Astrocyte of the hippocampus (primary cell): ENCODE data around the gene HLCS.

Source experiments
- DNase-seq: peaks from one replicate; pipeline ENCODE4 v3.0.0; 2011; ENCODE audit warnings: low read depth, low spot score

HLCS gene

DNA sequence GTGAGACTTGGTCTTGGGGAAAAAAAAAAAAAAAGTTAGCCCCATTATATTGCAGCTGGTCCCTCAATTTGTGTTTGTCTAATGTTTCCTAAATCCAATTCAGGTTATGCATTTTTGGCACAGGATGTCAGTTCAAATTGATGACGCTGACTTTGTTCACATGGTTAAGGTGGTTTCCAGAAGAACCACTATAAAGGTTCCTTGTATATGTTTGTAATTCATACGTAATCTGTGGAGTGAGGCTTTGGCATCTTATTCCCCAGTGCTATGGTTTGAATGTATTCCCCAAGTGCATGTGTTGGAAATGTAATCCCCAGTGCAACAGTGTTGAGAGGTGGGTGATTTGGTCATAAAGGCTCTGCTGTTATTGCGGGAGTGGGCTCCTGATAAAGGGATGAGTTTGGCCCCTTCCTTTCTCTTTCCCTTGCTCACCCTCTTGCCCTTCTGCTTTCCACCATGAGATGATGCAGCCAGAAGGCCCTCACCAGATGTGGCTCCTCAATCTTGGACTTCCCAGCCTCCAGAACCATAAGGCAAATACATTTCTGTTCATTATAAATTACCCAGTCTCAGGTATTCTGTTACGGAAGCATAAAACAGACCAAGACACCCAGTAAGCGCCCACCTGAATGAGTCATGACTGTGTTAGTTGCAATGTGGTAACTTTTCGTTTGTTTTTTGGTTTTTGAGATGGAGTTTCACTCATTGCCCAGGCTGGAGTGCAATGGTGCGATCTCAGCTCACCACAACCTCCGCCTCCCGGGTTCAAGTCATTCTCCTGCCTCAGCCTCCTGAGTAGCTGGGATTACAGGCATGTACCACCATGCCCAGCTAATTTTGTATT lies 19.5 kb upstream of the HLCS start:
- no peak for DNase-seq

DNA sequence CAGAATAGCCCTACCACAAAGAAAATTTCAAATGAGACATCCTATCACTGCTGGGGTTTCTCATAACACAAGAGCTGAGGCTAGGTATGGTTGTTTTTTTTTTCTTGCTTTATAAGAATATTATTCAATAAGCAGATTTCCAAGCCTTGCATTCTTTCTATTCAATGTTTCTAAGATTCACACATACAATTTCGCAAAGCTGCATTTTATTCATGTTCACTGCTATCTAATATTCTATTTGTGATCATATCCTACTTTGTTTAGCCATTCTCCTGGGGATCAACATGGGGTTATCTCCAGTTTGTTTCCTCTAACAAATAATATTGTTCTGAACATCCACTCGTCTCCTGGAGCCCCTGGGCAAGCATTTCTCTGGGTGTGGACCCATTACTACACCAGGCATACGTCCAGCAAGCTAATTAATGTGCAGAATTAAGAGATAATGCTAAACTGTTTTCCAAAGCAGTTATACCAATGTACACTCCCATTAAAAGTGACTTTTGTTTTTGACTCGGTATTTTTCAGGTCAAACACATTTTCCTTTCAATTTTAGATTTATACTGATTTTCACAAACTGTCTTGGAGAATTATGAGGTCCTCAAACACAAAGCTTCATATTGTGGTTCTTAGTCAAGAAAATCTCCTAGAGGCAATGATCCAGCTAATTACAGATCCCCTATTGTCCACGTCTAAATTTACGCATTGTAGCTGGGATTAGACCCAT lies 15.7 kb upstream of the HLCS start:
- no peak for DNase-seq

DNA sequence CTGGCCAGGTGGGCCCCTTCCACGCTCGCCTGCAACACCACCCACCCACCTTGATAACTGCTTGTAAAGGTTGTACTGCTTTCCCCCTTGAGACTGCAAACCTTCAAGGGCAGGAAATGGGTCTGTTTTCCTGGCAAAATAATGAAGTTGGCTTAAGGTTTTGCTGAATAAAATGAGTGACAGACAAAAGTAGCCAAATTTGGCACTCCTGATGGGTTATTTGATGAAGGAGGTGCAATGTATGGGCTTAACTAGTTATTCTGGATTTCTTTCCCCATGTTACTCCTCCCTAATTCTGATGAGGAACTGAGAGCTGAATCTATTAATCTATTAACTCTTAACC lies 14.6 kb upstream of the HLCS start:
- no peak for DNase-seq

DNA sequence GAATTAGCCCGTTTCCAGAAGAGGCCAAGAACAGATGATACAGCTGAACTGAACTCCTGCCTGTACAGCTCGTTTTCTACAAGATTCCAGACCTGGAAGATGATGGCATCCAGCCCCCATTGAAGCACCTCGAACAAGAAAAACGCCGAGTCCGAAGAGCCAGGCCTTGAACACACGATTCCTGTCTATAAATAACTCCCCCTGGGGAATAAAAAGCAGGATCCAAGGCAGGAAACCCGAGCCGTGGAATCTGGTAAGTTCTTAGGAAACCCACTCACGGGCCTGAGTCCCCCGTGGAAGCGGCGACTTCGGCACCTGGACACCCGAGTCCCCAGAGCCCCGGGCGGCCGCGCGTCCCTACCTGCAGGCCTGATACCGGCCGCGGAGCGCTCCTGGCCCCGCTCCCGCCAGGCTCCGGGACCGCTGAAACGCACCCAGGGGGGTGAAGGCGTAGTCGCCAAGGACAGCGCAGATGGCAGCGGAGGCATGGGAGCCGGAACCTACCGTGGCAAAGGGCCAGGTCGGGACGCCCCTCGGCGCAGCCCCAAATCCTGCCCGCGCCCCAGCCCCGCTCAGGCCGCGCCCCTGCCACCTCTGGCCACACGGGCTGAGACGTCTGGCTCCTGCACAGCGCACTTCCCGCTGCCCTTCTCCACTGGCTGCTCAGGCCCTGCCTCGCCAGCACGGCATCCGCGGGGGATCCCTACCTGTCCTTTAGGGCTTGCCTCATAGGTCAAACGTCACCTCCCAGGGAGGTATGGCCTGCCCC lies 14.0 kb upstream of the HLCS start:
- peak; percentile 44 for DNase-seq

DNA sequence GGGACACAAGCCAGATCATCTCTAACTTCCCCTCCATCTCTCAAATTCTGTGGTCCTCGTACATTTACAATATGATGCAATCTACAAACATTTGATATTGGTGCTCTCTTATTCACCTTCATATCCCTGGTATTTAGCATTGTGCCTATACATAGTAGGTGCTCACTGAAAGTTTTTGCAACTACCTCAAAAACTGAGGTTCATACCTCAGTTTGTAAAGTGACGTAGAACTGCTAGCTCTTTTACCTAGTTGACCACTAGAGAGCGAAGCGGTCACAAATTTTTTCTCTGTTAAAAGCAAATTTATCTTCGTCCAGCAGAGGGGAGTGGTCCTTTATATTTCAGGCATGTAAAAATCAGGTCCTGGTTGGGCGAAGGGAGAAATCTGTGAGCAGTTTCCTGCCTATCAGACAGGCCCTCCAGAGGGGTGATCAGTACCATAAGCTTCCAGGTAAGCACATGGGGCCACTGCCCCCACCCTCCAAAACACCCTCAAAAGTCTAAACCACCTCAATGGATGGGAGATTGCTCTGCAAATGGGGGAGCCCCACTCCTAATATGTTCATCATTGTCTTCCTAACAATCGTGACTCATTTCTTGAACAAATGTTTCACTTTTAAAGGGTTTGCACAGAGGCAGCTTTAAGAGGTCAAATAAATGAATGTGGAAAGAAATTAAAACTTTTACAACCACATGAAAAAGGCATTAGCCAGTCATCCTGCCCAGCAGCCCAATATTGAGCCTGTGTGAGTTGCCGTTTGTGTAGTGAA lies 10.6 kb upstream of the HLCS start:
- peak; percentile 85 for DNase-seq

DNA sequence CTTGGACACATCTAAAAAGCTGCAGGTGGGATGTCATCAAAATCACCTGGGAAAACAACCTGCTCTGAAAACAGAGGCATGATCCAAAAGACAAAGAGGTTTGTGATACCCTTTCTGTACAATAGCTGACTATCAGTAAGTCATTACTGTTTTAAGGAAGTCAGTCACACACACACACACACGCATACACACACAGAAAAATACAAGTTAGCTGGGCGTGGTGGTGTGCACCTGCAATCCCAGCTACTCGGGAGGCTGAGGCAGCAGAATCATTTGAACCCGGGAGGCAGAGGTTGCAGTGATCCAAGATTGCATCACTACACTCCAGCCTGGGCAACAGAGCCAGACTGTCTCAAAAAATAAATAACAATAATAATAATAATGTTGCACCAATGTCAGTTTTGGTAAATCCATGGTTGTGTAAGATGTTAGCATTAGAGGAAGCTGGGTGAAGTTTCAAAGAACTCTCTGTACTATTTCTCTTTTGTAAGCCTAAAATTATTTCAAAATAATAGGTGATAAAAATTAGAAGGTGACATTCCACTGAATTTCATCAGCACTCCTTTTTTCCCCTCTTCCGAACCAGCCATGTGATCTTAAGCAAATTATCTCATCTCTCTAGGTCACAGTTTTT lies 9.9 kb upstream of the HLCS start:
- no peak for DNase-seq

DNA sequence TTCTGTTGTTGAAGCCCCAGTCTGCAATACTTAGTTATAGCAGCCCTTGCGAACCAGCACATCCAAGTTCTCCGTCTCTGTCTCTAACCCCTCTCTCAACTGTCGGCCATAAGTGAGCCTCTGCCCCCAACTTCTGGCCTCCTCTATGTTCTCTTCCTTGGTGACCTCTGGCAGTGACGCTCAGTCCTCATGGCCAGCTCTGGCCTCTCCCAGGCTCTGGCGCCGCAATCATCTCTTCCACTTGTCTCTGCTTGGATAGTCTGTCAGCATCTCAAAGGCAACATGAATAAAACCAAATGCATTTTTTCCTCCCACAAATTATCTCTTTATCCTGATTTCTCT lies 8.4 kb upstream of the HLCS start:
- DNase-seq, result no peak

DNA sequence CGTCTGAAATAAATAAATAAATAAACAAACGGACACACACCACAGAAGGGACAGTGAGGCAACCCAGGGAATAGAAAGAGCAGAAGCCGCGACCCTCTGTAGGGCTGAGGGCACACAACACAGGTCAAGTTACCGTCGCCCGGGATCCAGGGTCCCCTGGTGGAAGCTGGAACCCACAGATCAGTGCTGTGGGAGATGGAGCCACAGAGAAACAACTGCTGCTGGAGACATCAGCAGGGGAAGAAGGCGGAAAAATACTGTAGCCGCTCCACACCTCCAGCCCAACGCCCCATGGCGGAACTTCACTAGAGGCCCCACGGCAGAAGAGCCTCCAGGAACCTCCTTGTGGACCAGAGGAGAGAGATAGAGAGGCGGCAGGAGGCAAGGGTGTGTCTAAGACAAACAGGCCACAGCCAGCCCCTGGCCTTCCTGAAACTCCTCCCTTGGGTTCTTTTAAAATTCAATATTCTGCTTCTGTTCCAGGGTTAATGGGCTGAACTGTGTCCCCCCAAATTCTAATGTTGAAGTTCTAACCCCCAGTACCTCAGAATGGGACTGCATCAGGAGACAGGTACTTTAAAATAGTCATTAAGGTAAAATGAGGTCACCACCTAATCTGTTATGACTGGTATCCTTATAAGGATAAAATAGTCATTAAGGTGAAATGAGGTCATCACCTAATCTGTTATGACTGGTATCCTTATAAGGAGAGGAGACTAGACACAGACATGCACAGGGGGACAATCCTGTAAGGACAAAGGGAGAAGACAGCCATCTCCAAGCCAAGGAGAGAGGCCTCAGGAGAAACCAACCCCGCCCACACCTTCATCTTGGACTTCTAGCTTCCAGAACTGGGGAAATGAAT lies 7.7 kb upstream of the HLCS start:
- DNase-seq, result no peak

DNA sequence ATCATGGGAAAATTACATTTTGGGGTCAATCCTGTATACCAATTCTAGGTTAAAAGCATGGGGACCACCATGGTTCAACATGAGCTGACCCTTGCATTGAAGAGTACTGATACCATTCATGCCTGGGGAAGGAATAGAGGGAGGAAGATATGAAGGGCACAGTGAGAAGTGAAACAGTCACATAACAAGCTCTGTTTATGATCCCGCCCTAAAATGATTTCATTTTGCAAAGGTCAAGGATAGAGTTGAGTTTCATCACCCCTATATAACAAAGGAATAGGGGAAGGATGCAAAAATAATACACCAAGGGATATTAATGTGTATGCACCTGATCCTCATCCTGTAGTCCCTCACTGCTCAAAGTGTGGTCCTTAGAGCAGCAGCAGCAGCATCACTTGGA lies 2.5 kb upstream of the HLCS start:
- no peak for DNase-seq

DNA sequence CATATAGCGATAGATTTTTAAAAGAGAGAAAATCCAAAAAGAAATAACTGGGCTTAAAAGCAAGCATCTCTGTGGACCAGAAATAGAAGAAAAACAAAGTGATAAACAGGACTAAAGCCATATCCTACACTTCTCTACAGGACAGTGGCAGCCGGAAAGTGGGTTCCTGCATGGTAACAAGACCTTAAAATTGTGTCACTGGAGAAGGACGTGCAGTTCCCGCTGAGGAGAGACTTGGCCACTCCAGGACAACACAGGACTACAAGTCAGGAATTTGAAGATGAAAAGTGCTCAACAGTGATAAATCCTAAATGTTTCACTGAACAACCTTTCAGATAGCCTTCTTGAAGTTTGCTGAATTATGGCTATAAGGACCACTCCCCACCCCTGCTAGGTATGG lies 1.9 kb upstream of the HLCS start:
- DNase-seq, result no peak

DNA sequence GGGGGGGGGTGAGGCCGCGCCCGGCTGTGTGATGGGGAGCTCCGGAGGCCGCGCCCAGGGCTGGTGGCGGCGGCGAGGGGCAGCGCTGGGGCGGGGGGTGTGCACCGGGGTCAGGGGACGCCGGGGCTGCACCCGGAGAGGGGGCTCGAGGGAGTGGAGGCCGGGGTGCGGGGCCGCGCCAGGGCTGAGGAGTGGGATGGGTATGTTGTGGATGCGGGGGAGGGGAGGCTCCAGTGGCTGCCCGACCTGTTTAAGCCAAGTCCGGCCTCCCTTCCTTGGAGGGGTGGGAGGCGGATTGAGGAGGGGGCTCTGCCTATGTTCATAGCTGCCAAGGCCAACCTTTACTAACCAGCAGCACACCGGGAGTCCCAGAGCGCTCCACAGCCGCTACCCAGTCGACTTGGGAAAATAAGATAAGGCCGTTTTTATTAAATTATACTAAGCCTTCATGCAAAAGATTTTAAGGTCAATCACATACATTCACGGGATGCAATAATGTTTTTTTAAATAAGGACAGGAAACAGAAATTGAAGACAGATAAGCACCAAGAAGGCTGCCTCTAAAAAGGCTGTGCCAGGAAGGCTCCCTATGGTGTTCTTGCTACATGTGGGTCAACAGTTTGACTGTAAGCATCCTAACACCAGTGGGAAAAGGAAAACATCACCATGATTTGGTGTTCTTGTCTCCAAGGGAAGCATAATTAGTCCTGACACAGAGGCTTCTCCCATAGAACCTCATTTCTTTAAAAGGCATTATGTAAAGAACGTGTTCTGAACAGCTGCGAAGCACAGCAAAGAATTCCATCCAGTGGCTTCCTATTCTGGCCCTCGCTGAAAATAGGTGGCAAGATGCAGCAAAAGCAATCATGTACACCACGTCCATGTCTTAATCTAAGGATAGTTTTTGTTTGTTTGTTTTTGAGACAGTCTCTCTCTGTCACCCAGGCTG lies 626 bp upstream of the HLCS start:
- no peak for DNase-seq

DNA sequence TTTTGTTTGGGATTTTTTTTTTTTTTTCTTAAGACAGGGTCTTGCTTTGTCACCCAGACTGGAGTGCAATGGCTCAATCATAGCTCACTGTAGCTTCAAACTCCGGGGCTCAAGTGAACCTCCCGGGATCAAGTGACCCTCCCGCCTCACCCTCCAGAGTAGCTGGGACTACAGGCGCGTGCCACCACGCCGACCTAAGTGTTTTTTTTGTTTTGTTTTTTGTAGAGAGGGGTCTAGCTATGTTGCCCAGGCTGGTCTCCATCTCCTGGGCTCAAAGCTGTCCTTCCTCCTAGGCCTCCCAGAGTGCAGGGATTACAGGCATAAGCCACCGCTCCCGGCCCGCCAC lies 776 bp downstream of the HLCS start:
- no peak for DNase-seq

DNA sequence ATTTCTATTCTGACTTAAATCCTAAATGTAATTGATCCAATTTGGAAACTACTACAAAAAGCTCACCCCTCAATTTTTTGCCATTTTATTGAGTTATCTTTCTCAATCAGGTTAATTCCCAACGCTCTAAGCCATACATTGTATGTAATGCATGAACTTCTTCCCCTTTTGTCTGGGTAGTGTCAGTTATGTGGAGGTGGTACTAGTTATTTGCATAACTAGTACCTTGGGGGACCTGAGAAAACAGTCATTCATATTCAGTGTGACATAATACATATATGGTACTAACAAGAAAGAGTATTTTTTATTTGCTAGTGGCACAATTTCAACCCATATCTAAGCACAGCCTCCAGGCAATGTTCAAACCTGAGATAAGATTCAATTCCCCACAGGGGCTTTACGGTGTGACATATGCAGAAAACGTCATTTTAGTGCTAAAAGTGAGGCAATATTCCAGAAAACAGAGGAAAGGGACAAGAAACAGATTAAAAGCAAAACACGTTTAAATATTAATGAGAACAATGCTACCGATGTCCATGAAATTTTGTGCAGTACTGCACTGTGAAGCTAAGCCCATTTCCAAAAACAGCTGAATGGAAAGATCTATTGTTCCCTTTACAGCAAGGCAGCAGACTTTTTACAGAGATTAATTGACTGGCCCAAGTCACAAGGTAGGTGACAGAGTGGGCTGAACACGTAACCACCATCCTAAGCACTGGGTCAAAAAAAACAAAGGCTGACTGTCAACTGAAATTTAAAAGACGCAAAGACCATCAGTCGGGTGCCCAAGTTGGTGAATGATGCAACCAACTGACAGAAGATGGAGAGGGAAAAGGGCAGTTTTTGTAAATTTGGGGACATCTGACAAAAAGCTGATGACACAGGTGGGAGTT lies 1.4 kb downstream of the HLCS start:
- DNase-seq, result no peak

DNA sequence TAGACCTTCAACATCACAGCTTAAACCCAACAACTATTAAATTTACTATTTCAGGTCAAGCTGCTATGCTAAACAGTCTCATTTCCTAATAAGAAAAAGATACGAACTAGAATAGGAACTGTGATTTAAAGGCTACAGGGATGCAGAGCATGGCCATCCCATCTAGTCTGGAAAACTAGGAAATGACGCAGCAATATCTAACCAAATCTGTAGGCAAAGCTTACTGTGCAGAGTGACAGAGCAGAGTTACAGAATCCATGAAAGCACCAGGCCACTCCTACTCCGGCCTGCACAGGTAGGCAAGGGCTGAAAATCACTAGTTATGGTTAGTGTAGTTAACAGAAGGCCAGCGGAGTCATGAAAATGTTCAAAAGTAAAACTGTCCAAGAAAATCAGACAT lies 2.1 kb downstream of the HLCS start:
- no peak for DNase-seq

DNA sequence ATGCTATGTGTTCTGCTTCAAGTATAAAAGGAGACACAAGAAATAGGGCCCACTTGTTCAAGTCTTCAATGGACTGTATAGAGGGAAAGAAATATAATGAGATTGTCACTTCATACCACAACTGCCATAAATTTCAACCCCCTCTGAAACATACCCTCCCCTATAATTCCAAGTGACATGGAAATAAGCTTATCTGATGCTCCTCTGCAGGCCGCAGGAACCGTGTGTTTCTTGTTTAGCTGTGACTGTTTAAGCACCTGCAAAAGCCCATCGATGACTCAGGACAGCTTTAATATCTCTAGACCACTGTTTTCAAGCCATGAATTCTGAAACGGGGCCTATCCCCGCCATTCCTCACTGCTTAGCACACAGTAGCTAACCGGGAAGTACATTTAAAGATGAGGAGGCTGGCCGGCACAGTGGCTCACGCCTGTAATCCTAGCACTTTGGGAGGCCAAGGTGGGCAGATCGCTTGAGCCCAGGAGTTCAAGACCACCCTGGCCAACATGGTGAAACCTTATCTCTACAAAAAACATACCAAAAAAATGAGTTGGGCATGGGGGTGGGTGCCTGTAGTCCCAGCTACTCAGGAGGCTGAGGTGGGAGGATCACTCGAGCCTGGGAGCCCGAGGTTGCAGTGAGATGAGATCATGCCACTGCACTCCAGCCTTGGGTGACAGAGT lies 4.2 kb downstream of the HLCS start:
- DNase-seq, result no peak

DNA sequence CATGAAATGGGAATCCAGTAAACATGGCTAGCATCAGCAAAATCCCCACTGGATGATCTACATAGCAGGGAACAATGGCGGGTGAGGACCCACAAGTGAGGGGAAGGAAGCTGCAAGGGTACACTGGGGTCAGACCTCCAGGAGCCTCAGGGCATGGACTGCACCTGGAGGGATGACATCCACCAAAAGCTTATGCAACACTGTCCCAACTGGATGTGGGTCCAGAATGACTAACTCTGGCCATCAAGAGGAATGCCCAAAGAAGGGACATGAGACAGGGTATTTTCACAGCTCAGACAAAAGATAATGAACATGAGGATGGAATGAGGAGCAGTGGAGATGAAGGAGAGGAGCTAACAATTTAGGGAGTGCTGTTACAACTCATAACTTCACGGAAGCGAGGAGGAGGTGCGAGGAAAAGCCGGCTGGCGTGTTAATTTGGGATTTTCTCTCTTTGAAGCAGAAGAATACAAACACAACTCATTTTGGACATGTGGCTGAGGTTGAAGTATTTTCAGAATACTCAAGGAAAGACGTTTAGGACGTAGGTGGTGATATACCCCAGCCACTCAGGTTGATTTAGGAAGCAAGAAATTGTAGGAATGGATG lies 5.7 kb downstream of the HLCS start:
- no peak for DNase-seq

DNA sequence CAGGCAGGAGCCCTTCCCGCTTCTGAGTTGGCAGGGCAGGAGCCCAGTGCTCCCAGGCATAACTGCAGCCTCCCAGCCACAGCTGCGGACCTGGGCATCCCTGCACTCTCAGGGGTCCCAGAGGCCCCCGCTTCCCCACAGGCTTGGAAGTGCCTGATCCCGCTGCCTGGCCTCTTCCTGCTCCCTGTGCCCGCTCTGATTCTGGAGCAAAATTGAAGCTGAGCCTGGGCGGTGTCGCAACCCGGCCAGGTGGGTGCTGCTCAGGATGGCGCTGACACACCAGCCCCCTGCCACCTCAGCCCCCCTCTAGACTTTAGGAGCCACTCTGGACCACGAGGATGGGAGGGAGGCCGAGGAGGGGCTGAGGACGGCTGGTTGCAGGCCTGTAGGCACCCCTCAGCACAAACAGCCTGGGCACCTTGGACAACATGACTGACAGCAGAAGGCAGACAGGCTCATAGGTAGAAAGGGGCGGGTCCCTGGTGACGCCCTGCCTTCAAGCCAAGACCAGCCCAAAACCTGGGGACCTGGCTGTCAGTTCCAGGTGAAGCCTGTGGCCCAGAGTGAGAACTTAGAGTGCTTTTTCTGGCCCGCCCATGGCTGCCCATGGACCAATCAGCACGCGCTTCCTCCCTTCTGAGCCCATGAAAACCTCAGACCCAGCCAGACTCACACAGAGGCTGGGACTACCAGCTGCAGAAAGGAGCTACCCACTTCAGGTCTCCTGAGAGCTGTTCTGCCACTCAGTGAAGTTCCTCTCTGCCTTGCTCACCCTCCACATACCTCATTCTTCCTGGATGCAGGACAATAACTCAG lies 7.2 kb downstream of the HLCS start:
- no peak for DNase-seq
